ENCODE data around the gene SDF2L1.
A peak's percentile ranks its signal among the peaks of the same experiment; 100 is the strongest.
"Not testable (repeated sequence)": the region's sequence is repeated elsewhere in the genome, so short reads cannot be mapped to it uniquely, and the experiment has no call there.

SDF2L1 gene

DNA sequence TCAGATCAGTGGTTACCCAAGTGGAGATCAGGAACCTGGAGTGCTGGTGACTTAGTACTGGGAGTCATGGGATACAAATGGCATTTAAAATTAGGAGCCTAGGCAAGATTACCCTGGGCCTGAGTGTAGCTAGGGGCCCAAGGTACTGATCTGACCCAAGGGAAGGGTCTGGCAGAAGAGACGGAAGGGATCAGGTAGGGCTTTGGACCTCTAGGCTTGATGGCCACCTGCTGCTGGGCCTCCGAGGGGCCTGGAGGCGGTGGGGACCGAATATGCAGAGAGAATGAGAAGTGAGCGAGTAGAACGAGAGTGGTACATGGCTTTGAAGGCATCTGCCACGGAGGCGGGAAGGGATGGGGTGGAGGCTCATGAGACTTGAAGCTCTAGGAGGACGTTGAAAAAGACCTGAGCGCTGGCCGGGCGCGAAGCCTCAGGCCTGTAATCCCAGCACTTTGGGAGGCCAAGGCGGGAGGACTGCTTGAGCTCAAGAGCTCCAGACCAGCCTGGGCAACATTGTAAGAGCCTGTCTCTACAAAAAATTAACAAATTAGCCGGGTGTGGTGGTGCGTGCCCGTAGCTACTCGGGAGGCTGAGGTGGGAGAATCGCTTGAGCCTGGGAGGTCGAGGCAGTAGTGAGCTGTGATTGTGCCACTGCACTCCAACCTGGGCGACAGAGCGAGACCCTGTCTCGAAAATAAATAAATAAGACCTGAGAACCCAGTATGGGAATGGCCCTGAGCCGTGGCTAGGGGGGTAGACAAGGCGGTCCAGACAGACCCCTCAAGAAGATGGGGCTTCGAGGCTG lies 23.1 kb downstream of the SDF2L1 start:
- DNase-seq, result no peak

DNA sequence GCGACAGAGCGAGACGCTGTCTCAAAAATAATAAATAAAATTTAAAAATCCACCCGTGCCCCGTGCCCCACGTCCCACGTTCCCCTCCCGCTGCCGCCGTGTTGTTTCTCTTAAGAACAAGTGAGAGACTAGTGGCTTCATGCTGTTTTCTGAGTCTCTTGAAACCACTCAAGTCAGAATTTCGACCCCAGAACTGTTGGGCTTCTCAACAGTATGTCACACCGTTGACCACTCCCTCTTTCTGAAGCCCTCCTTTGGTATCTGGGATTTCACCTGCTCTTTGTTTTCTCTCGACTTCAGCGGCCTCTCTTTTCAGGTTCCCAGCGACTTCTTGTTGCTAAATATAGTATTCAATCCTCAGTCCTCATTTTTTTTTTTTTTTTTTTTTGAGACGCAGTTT lies 24.7 kb downstream of the SDF2L1 start:
- DNase-seq, result peak in 1 of 2 donors; percentile 5

DNA sequence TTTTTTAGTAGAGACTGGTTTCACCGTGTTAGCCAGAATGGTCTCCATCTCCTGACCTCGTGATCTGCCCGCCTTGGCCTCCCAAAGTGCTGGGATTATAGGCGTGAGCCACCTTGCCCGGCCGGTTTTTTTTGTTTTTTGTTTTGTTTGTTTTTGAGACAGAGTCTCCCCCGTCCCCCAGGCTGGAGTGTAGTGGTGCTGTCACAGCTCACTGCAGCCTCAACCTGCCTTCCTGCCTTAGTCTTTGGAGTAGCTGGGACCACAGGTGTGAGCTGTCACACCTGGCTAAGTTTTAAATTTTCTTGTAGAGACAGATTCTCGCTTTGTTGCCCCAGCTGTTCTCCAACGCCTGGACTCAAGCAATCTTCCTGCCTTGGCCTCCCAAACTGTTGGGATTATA lies 26.9 kb downstream of the SDF2L1 start:
- DNase-seq, result no peak

DNA sequence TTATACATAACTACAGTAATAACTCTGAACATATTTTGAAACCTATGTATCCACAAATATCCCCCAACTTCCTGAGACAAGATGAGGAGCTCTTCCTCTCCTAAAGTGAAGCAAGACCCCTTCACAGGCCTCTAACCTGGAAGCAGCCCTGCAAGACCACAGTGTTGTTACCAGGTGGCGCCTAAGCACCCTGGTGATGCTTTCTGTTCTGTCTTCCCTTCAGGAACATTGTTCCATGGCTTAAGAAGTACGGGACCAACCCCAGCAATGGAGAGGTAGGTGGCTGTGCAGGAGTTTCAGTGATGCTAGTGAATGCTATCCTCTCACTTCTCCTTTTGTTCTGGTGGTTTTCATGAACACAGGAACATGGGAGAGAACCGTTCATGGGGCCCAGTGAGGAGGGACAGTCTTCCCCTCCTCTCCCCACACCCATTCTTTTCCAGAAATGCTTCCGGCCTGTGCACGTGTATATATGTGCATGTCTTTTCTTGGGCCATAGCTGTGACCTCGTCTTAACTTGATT lies 30.1 kb downstream of the SDF2L1 start:
- no peak for DNase-seq

DNA sequence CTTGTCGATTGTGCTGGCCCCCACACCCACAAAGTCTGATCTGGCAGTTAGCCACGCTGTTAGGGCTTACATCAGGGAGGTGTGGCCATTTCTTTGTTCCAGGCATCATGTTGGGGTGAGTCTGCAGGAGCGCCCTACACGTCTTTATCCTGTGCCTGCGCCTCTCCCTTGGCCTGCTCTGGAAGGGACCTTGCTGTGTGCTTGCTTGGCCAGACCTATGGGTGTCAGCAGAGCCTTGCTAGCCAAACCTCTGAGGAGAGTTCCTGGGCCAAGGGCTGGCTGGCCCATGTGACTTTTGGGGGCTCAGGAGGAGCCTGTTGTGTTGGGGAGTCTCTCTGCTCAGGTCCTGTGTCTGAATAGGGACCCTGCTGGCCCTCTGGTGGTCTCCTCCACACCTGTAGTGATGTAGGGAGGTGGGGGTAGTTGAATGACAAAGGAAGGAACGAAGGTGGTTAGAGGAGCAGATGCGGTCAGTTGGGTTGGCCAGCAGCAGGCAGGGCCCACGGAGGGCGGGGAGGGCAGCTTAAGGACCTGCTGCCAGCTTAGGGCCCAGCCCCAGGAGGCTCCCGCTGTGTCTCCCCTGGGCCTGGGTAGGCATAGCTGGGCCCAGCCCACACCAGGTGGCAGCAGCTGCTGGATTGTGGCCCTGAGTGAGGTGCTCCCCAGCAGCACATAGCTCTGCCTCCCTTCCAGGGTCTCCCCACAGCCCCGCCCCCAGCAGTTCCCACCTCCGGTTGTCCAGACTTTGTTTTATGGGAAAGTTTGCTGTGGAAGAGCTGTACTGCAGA lies 31.6 kb downstream of the SDF2L1 start:
- DNase-seq, result no peak

DNA sequence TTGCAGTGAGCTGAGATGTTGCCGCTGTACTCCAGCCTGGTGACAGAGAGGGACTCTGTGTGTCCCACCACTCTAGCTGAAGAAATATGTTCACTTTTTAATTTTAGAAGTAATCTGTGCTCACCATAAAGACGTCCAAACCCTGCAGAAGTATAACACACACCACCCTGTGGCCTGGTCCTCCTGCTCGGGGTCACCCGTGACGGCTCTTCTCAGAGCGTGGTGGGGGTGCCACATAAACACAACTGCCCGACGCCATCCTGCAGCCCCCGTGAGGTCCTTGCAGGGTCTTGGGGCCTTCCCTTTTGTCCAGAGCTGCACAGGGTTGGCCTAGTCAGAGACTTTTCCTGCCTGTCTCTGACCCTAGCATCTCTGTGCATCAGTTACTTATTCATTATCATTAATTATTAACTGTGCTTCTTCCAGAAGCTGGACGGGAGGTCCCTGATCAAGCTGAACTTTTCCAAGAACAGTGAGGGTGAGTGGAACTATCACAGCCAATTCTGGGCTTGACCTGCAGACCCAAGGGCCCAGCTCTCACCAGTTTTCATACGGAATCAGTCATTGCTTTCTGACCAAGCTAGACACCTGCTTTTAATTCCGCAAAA lies 32.6 kb downstream of the SDF2L1 start:
- no peak for DNase-seq

DNA sequence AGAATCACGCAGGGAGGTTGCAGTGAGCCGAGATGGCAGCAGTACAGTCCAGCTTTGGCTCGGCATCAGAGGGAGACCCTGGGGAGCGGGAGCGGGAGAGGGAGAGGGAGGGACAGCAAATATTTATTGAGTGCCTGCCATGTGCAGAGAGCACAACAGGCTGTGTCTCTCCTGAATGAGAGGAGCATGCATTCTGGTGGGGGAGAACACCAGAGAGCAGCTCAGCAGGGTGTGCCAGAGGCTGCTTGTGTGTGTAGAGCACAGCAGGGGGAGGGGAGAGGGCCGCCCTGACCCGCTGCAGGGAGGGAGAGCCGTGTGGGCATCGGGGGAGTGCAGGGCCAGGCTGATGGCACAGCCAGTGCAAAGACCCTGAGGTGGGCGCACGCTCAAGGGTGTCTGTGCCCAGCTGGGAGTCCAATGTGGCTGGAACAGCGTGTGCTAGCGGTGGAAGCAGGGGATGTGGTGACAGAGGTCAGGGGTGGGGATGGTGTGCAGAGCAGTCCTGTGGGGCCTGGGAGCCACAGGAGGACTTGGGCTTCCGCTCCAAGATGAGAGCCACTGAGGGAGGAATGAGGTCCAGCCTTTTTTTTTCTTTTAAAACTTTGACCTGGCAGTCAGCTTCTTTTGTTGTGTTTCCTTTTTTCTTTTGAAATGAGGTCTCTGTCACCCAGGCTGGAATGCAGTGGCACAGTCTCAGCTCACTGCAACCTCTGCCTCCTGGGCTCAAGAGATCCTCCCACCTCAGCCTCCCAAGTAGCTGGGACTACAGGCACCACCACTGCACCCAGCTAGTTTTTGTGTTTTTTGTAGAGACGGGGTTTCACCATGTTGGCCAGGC lies 35.7 kb downstream of the SDF2L1 start:
- no peak for DNase-seq

DNA sequence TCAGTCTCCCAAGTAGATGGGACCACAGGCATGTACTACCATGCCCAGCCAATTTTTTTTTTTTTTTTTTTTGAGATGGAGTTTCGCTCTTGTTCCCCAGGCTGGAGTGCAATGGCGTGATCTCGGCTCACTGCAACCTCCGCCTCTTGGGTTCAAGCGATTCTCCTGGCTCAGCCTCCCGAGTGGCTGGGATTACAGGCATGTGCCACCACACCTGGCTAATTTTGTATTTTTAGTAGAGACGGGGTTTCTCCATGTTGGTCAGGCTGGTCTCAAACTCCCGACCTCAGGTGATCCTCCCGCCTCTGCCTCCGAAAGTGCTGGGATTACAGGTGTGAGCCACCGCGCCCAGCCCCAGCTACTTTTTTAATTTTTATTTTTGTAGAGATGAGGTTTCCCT lies 36.7 kb downstream of the SDF2L1 start:
- DNase-seq, result not testable (repeated sequence)

DNA sequence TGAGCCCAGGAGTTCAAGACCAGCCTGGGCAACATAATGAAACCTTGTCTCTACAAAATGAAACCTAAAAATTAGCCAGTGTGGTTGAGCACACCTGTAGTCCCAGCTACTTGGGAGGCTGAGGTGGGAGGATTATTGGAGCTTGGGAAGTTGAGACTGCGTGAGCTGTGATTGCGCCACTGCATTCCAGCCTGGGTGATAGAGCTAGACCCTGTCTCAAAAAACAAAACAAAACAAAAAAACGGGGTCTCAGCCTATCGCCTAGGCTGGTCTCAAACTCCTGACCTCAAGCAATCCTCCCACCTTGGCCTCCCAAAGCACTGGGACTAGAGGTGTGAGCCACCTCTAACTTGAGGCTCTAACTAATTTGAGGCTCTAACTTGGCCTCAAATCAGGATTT lies 37.3 kb downstream of the SDF2L1 start:
- no peak for DNase-seq

DNA sequence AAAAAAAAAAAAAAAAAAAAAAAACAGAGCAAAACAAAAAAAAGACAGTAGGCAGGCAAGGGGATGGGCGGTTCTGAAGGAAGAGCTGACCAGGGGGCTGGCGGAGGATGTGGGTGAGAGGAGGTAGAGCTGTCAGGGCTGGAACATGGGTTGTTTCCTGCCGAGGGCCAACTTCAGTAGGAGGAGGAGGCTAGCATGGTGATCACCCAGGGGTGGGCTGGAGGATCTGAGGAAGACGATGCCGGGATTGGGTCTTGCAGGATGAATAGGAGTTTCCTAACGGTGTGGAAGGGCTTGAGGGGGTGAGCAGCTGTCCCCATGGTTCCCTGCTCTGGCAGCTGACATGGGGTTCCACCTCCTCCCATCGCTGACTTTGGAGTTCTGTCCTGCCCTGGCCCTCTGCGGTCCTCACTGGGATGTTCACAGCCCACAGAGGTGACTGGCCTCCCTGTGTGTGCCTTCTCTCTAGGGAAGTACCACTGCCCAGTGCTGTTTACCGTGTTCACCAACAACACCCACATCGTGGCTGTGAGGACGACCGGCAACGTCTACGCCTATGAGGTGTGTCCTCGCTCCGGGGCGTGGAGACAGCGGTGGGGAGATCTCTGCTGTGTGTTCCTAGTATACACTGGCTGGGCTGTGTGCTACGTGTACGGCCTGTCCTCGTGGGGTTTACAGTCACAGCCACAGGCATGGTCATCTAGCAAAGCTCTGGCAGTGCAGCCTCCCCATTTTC lies 38.9 kb downstream of the SDF2L1 start:
- DNase-seq, result no peak

DNA sequence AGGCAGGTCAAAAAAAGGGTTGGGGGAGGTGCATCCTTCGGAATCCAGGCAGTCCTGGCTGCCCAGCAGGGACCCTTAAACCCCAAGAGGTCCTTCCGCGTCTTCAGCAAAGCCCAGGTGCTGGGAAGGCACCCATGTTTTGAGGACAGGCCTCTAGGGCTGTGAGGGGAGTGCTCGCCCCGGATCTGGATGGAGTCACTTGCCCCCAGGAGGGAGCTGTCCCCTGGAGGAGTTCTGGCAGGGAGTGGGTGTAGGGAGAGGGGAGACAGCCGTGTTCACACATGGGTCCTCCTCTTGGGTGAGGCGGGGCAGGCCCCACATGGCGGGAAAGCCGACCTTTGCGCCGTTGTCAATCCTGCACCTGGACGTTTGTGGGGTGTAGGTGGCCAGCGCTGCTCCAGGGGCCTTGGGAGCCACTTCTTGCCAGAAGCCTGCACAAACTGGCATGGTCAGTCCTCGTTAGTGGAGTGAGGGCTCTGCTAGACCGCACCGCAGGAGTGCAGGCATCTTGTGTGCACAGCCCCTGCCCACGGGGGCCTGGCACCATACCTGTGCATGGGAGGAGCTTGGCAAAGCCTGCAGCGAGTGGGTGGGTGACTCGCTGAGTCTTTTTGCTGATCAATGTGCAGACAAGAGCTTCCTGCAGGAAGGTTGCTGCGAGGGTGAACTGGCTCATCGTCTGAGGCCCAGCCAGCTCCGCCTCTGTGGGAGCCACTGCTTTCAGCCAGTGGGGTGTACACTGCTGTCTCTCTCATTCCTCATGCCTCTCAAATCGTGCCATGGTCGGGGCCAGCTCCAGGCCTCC lies 39.7 kb downstream of the SDF2L1 start:
- DNase-seq, result no peak

DNA sequence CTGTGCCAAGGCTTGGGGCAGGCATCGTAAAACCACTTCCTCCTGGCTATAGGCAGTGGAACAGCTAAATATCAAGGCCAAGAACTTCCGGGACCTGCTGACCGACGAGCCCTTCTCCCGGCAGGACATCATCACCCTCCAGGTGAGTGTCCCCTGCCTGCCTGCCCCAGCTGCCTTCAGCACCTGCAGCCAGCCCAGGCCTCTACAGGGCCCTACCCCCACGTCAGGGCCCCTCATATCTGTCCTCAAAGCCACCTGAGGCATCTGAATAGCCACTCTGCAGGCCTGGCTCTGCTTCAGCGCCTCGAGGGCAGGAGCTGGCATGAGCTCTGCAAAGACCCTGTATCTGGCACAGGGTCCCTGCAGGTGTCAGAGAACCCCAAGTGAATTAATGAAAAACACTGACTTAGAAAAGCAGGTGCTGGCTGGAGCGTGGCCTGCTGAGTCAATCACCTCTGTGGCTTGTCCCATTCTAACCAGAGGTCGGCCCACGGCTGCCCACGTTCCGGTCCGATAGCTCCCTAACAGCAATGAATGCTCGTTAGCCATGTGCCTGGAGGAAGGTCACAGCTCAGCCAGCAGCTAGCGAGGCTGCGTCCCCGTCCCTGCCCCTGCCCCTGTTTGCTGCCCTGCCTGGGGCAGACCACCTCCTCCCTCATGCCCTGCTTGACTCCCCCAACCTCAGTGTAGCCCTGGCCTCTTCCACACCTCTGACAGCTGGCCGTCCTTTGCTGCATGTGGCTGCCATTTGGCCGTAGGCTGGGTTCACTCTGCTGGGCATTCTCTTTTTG lies 40.5 kb downstream of the SDF2L1 start:
- no peak for DNase-seq

DNA sequence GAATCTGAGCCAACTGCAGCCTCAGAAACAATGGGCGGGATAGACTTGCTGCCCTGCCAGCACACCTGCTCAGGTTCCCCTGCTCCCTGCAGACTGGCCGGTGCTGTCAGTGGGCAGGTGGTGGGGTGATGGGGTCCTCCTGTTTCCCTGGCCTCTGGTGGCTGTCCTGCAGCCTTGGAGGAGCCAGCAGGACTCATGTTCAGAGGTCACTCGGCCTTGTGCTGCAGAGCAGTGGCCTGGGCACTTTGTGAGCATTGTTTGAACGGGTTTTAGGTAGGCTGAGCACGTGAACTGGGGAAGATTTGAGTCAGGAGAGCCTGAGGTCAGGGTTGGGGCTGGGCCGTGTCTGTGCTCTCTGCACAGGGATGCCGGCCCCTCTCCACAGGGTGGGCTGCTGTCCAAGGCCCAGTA lies 41.3 kb downstream of the SDF2L1 start:
- no peak for DNase-seq

DNA sequence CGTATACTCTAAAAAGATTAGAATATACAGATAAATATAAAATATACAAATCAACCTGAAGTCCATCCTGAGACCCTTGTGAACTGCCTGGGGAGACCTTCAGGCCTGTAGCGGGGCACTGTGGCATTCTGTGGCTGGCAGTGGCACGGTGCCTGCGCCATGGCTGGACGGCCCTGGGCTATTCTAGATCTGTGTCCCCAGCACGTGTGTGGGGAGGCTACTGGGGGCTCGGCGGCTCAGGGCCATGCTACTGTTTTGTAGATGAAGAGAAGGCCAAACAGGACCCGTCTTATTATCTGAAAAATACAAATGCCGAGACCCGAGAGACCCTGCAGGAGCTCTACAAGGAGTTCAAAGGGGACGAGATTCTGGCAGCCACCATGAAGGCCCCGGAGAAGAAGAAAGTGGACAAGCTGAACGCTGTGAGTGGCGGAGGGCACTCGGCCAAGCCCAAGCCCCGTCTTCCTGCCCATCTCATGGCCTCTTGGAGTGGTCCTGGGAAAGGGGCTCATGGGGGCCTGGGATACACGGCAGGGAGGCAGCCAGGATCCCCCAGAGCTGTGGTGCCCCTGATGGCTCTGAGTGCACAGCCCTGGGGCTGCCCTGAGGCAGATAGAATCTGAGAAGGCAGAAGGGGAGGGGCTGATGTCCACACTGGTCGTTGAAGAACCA lies 42.5 kb downstream of the SDF2L1 start:
- no peak for DNase-seq

DNA sequence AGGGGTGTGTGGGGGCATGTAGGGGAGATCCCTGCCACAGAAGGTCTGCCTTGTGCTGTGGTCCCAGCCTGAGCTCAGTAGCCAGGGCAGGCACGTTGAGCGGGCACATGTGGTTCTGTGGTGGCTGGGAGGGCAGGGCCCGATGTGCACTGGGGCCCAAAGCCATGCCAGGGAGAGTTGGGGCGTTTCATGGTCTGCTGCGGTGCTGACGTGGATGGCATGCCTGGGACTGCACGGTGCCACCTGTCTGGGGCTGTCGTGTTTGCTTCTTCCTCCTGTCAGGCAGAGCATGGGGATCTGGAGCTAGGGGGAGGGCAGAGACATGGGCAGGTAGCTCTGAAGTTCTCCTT lies 43.0 kb downstream of the SDF2L1 start:
- DNase-seq, result no peak

DNA sequence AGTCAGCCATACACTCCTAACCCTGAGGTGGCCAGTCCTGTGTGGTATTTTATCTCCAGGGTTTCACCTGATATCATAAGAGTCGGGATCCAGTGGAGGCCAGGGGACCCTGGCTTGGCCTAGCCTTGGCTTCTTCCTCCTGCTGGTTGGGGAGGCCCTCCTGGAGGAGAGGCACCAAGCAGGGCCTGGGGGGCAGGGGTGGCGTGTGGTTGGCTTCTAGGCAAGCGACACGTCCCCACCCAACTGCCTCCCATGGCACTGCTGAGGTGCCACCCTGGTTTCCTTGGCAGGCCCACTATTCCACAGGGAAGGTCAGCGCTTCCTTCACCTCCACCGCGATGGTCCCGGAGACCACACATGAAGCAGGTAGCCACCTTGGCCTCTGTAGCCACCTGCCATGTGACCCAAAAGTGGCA lies 44.1 kb downstream of the SDF2L1 start:
- no peak for DNase-seq

DNA sequence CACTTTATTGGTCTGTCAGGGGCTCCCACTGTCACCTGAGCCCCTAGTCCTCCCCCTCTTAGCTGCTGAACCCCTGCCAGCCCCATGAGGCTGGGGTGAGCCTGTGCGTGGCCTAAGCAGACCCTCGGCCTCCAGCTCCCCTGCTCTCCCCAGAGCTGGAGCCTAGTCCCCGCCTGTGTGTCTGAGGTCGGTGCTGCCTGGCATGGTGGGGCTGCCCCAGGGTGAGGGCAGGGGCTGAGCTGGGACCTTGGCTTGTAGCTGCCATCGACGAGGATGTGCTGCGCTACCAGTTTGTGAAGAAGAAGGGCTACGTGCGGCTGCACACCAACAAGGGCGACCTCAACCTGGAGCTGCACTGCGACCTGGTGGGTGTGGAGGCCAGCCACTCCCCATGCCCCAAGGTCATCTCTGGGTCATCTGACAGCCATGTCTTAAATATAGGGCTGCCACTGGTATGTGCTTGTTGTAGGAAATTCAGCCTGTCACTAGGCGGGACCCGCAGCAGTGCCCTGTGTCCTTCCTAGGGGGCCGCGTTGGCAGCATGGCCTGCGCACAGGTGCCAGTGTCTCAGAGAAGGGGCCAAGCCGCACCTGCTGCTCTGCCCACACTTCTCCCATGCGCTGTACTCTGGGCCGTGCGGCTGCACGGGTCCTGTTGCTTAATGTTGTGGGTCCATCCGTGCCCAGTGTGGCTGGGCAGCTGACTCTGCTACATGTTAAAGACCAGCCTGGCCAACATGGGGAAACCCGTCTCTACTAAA lies 44.7 kb downstream of the SDF2L1 start:
- no peak for DNase-seq

DNA sequence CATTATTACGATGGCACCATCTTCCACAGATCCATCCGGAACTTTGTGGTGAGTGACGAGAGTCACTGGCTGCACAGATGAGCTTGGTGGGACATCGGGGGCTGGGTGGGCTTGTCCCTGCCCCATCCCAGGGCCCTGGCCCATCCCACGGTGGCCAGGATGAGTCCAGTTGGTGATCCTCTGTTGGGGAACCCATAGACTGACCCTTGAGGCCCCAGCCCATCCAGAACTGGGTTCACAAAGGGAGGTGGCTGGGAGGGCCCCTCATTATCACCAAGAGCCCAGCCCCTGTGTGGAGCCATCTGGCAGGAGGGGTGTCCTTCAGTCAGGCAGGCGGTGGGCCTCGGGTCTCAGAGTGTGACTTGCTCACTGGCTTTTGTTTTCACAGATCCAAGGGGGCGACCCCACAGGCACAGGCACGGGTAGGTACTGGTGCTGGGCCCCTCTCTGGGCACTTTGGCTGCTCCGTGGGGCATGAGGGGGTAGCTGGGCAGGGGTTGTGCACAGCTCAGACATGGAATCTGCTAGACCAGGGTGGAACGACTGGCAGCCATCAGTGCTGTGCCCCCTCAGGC lies 45.7 kb downstream of the SDF2L1 start:
- DNase-seq, result no peak

DNA sequence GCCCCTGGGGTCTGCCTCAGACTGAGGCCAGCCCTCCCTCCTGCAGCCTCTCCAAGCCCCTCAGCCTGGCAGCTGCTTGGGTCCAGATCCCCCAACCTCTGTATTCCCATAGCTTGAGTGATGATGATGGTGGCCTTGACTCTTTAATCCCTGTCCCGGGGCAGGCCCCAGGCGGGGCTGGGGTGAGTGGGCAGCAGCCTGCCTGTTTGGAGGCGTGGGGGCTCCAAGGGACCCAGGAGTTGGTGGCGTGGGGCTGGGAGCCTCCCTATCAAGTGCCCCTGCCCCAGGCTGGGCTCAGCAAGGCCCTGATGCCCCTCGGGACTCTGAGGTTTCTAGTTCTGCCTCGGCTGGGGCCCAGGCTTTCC lies 46.2 kb downstream of the SDF2L1 start:
- no peak for DNase-seq
